AG09319 (cell line): Measurements from ENCODE around the gene OR1S2.
"Not testable (repeated sequence)": the region's sequence is repeated elsewhere in the genome, so short reads cannot be mapped to it uniquely, and the experiment has no call there.

ENCODE experiments used
- DNase-seq: peaks from one replicate; pipeline ENCODE4 v3.0.0-alpha.2; 2010; ENCODE audit warnings: low read depth; ENCODE audit errors: extremely low read depth
- CTCF ChIP-seq: IDR thresholded peaks from 2 replicates; pipeline ENCODE4 v1.5.1; 2011; ENCODE audit warnings: low read depth, mild to moderate bottlenecking, inconsistent platforms, low read length, moderate library complexity

OR1S2 gene

GRCh38 chr11:58204042-58204441, at the start of gene OR1S2:
TSS of gene OR1S2 (minus strand) at chr11:58204142. CDS start at chr11:58204142, 0 bp downstream.
- no peak for DNase-seq
- TF ChIP-seq CTCF = no peak

GRCh38 chr11:58243954-58244353, 40.0 kb upstream of the OR1S2 start:
- DNase-seq = no peak
- no peak for TF ChIP-seq CTCF

GRCh38 chr11:58227956-58228615, 24.1 kb upstream of the OR1S2 start:
- DNase-seq = no peak
- no peak for TF ChIP-seq CTCF

- TF ChIP-seq CTCF = no peak
- no peak for DNase-seq
Measured at GRCh38 chr11:58222721-58223120, 18.8 kb upstream of the OR1S2 start.

GRCh38 chr11:58216476-58216875, 12.5 kb upstream of the OR1S2 start:
- DNase-seq = no peak
- TF ChIP-seq CTCF = no peak

- not testable (repeated sequence) for DNase-seq
Measured at GRCh38 chr11:58212420-58212819, 8.5 kb upstream of the OR1S2 start, which contains the start of gene OR1S1. TSS of gene OR1S1 (plus strand) at chr11:58212720.

GRCh38 chr11:58199271-58199670, 4.7 kb downstream of the OR1S2 start:
- DNase-seq = no peak
- TF ChIP-seq CTCF = no peak

- no peak for TF ChIP-seq CTCF
- DNase-seq = no peak
Measured at GRCh38 chr11:58195939-58196338, 8.0 kb downstream of the OR1S2 start.
